Anterior cingulate cortex (tissue), 58 donors: Measurements from ENCODE around the gene NQO2.
"Not testable (repeated sequence)": the region's sequence is repeated elsewhere in the genome, so short reads cannot be mapped to it uniquely, and the experiment has no call there.

Source experiments
- DNase-seq, 58 donors: peaks; one replicate each; lab custom pipeline; 2025; lab: John Stamatoyannopoulos, UW

NQO2 gene

DNA sequence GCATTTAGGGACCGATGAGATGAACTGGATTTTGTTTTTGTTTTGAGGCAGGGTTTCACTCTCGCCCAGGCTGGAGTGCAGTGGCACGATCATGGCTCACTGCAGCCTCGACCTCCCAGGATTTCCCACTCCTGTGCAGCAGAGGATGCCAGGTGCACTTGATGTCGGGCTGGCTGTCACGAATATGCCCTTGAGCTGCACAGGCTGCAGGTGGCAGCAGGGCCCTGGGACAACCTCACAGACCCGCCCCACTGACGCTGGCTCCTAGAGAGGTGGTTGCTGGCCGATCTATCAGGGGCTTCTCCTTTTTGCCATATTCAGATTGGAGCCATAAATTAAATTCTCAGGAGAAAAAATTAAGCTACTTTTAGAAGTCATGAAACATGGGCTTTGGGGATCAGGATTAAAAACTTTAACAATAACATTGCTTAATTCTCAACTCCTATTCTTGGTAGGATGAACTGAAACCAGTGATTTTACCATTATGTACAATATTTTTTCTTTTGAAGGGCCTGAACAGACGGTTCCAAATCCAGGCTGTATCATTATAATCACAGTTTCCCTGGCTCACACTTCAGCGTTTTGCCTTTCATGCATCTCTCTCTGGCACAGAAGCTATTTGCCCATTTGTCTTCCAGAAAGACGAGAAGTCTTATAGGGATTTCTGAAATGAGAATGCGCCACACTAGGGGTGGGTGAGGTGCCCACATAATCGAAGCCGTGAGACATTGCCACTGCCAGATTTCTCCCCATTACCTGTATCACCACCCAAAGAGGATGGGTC, 32.4 kb downstream of the NQO2 start:
- no peak for DNase-seq

GRCh38 chr6:3032986-3033385, 33.3 kb downstream of the NQO2 start:
- no peak for DNase-seq

DNA sequence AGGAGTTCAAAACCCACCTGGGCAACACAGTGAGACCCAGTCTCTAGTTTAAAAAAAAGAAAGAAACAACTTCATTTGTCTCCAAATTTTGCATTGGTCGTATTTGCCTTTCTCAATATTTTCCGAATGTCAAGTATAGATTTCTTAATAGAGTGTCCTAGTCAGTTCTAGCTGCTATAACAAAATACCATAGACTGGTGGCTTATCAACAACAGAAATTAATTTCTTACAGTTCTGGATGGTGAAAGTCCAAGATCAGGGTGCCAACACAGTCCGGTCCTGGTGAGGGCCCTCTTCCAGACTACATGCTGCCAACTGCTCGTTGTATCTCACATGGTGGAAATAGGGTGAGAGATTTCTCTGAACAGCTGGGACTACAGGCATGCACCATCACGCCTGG, 34.0 kb downstream of the NQO2 start:
- no peak for DNase-seq

DNA sequence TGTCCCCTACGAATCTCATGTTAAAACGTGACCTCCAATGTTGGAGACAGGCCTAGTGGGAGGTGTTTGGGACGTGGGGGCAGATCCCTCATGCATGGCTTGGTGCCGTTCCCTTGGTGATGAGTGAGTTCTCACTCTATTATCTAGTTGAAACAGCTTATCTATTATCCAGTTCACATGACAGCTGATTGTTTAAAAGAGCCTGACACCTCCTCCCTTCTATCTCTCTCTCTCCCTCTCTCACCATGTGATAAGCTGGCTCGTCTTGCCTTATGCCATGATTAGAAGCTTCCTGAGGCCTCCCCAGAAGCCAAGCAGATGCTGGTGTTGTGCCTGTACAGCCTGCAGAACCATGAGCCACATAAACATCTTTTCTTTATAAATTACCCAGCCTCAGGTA, 35.7 kb downstream of the NQO2 start:
- no peak for DNase-seq

- no peak for DNase-seq
Measured at GRCh38 chr6:3036861-3037637, 37.4 kb downstream of the NQO2 start.

DNA sequence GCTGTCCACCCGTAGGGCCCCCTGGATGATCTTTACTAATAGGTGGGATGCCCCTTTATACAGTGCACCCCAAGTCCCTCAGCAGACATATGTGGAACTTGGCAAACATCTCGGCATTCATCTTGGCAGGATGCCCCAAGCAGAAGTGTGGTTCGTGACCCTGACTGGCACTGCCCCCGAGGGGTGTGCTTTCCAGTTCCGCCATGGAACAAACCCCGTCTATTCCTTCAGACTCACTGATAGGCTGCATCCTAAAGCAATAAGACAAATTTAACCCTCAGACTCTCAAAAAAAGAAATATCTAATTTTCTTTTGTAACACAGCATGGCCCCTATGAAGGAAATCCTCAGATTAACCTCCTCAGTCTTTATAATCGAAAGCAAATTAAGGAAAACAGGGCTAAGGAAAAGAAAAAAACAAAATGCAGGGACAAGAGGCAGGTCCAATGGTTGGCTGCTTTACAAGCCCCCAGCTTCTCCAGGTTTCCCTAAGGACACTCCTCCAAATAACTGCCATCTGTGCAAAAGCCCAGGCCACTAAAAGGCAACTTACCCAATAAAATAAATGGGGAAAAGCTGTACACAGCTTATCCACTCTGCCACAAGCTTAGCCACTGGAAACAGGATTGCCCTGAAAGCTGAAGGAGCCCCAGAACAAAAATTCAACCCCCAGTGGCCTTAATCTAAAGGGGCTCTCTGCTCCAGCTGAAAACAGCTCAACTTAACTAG, 38.1 kb downstream of the NQO2 start:
- DNase-seq = peak in 1 of 58 donors; percentile 52

DNA sequence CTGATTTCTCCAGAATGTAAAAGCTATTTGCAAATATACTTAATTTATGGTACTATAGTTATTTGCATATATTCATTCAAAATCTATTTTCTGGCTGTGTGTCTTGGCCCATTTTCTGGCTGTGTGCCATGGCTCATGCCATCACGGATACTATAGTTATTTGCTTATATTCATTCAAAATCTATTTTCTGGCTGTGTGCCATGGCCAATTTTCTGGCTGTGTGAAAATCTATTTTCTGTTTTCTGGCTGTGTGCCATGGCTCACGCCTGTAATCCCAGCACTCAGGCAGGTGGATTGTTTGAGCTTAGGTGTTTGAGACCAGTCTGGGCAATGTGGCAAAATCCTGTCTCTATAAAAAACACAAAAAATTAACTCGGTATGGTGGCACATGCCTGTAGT, 39.7 kb downstream of the NQO2 start:
- no peak for DNase-seq

- DNase-seq = no peak
Measured at GRCh38 chr6:3041147-3041546, 41.5 kb downstream of the NQO2 start.

- DNase-seq = no peak
Measured at GRCh38 chr6:3041606-3042005, 41.9 kb downstream of the NQO2 start.

- no peak for DNase-seq
Measured at GRCh38 chr6:3045369-3045768, 45.7 kb downstream of the NQO2 start.

DNA sequence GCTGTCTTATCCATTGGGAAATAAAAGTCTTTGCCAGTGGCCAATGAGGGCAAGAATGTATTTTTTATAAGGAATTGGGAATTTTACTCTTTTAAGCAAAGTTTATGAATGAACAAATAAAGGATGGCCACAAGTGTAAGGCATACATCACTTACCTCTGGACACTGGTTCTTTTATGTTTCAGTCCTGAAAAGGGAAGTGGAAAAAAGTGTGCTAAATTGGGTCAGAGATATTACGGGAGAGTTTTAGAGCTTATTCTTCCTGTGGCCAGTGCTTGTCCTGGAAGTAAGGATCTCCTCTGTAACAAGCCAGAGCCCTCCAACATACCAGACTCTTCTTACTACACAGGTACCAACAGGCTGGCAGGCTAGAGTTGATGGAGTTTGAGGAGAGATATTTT, 46.1 kb downstream of the NQO2 start:
- DNase-seq = no peak

DNA sequence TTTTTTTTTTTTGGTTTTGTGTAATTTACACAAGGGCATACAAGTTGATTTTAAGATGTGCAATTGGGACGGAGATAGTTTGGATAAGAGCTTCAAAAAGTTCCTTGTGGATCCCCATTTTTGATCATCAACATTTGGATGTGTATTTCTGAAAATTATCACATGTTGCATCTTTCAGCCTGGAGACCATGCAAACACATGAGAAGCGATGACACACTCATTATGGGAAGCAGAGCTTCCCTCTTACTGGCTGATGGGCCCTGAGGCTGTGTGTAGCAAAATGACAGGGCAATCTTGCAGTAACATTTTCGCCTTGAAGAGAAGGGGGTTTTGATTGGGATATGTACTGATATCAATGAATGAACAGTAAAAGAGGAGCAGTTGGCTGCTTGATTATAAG, 46.6 kb downstream of the NQO2 start:
- DNase-seq = no peak

GRCh38 chr6:3048009-3048408, 48.3 kb downstream of the NQO2 start:
- DNase-seq = not testable (repeated sequence)

DNA sequence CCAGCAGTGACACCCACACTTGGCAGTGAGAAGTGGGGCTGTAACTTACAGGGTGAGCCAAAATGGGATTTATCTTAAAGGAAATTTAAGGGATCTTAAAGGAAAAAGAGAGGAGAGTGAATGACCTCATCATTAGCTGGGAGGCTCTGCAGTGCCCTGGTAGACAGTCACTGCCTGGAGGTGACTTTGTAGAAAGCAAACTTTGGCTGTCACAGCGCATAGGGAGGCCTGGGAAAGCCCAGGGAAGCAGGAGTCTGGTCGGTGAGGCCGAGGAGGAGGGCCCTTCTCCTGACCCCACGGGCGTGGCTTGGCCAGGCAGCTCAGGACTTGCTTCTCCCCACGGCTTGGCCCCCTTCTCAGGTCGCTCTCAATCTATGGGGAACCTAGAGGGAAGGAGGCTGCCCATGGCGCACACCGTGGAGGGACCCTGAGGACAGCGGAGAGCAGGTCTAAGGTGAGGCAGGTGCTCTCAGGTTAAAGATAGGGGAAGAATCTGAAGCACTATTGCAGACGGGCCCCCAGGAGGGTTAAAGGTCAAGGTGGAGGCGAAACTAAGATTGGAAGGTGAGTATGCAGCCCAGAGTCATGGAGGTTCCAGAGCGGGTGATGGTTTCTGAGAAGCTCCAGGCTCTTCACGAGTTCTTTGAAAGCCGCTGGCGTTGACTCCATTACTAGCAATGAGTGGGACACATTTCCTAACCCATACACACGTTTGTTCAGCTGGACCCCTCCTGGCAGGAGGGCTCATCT, 53.0 kb downstream of the NQO2 start:
- no peak for DNase-seq

- peak in 1 of 58 donors; percentile 13 for DNase-seq
Measured at GRCh38 chr6:3053231-3053508, 53.5 kb downstream of the NQO2 start.

GRCh38 chr6:3054229-3055157, 54.8 kb downstream of the NQO2 start:
- peak in 5 of 58 donors; percentile 10 to 55 (median 17) for DNase-seq

- not testable (repeated sequence) for DNase-seq
Measured at GRCh38 chr6:3055158-3055499, 55.4 kb downstream of the NQO2 start.

DNA sequence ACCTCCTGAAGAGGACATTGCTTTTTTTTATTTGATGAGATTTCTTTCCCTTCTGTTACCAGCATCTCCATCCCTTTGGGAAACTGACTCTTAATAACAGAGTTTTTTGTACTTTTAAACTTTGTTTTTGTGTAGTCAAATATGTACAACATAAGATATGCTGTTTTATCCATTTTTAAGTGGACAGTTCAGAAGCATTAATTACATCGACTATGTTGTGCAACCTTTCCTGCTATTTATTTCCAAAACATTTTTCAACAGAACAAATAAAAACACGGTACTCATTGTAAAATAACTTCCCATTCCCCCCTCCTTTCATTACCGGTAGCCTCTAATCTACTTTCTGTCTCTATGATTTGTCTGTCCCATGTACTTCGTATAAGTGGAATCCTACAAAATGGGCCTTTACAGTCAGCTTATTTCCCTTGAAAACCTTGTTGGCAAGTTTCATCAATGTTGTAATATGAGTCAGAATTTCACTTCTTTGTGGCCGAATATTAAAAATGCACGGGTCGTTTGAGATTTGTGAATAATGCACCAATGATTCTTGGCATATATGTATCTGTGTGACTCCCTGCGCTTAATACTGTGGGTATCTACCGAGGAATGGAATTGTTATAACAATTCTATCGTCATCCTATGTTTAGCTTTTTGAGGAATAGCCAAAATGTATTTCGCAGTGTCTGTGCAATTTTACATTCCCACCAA, 57.5 kb downstream of the NQO2 start:
- DNase-seq = no peak

DNA sequence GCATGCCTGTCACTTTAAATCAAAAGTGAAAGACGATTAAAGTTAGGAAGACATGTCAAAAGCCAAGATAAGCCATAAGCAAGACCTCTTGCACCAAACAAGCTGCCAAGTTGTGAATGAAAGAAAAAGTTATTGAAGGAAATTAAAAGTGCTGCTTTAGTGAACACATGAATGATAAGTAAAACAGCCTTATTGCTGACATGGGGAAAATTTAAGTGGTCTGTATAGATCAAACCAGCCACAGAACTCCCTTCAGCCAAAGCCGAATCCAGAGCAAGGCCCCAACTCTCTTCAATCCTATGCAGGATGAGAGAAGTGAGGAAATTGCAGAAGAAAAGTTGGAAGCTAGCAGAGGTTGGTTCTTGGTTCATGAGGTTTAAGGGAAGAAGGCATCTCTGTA, 59.3 kb downstream of the NQO2 start:
- DNase-seq = no peak
